NOMO-1 treated with dmso at 0.1 percent for 144 hours (cell line): ENCODE measurements around the gene GATA6.

Experiments used
- DNase-seq: peaks from one replicate; lab custom pipeline; 2025; ENCODE audit not compliant: unreplicated experiment; lab: John Stamatoyannopoulos, UW

GATA6 gene

DNA sequence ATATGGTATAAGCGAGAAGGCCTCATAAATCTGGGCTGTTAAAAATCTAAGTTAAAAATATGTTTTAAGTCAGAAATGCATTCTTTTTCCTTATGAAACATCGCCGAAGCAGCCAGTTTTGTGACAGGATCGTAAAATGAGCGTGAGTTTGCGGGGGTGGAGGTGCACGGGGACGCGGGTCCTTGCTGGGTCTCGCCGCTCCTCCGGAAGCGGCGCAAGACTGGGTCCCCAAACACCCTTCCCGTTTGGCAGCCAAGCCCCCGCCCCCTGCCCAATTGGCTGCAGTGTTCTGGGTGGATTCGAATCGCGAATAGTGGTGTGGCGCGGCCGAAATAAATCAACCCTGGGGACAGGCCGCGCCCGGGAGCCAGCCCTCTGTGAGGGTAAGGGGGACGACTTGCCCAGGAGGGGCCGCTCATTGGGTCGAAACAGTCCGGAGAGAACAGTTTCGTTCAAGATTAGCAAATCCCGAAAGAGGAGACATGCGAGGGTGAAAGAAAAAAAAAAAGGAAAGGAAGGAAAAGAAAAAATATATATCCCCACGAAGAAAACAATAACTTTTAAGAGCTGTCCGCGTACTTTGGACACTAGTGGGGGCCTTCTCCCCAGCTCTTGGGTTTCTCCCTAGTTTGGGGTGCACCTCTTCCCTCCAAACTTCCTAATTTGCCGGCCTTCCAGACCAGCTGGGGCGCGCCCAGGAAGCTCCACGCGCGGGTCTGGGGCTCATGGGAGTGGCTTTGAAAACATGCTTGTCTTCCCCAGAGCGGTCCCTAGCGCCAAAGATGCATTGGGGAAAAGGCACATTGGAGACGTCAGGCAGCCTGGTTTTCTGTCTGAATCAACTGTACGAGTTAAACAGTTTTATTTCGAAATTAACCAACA lies 3.1 kb upstream of the GATA6 start:
- no peak for DNase-seq

DNA sequence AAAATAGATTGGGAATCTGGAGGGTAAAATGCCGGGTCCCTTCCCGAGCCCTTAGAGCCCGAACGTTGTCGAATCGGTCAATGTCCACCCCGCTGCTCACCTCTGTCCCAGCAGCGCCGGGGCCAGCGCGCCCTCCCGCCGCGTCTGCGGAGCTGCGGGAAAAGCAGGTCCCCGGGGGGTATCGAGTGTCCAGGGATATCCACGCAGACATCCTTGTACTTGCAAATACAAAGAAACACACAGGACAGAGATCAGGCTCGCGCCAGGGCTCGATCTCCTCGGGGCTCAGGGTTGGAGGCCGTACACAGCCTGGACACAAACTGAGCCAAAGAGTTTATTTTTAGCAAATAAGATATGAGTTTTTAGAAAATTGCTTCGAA lies 2.3 kb upstream of the GATA6 start:
- no peak for DNase-seq

DNA sequence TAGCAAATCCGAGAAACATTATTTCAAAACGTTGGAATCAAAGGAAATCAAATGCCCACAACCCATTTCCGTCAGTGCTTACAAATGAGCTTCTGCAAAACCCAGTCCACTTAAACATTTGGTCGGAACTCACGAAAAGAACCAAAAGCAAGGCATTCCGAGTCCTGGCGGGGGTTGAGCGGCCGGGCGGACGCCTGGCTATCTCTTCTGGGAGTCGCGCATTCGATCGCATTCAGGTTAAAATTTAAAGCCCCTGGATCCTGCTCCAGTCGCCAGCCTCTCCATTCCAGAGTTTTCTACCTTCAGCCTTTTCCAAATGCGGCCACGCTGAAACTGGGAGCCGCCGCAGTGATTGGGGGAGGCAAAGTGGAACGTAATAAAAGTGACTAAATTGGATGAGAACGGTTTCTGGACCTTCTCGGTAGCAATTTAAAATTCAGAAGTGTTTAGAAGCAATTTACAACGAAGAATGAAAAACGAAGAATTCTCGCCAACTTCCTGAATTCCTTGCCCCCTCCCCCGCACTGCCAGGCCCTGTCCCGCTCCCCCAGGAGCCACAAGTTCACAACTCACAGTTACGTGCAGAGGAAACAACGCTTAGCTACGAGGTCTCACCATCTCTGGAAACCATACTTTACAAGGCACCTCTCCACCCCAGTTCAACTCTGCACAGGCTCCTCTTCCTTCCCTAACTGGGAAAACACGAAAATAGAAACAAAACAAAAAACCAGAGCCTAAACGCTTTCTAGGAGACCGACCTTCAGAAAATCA lies 1.7 kb upstream of the GATA6 start:
- no peak for DNase-seq

DNA sequence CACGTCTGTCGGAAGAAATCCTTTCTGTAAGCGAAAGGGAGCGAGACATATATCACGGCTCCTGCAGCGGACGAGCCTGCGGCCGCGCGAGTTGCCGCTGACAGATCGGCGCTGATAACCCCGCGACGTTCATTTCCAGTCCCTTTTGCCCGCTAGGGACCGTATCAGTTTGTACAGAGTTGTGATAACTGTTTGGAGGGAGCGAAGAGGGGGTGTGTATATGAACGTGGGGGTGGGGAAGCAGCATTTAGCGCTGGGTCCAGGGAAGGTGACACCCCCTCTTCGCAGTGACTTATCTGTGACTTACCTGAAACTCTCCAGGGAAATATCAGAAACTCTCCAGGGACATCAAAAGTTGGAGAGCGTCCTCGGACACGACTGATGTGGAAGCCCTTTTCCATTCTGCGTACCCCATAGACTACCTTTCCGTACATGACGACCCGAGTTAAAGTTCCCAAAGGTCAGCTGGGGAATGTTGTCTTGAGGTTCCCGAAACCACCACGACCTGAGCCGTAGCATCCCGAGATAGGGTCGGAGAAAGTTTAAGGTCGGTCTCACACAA lies 948 bp upstream of the GATA6 start:
- DNase-seq: peak; percentile 27

DNA sequence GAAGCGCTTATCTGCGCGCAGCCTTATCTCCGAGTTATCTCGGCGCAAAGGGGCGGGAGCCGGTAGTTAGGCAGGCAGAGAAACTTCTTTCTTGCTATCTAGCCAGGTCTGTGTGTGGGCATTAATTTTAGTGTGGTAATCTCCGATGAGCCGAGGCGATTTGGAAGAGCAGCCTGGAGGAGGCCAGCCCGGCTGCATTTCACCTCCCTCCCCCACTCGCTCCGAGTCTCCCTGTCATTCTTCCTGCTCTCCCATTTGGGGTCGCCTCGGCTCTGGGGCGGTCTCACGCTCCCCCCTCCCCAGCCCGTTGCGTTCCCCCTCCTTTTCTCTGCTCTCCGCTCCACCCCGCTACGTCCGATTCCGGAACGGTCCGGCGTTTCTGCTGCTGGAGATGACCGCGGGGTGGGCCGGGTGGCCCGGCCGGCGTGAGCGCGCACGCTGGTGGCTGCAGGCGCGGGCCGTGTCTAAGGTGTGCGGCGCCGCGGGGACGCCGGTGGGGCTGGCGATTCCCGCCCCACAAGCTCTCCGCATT lies 566 bp downstream of the GATA6 start:
- no peak for DNase-seq

DNA sequence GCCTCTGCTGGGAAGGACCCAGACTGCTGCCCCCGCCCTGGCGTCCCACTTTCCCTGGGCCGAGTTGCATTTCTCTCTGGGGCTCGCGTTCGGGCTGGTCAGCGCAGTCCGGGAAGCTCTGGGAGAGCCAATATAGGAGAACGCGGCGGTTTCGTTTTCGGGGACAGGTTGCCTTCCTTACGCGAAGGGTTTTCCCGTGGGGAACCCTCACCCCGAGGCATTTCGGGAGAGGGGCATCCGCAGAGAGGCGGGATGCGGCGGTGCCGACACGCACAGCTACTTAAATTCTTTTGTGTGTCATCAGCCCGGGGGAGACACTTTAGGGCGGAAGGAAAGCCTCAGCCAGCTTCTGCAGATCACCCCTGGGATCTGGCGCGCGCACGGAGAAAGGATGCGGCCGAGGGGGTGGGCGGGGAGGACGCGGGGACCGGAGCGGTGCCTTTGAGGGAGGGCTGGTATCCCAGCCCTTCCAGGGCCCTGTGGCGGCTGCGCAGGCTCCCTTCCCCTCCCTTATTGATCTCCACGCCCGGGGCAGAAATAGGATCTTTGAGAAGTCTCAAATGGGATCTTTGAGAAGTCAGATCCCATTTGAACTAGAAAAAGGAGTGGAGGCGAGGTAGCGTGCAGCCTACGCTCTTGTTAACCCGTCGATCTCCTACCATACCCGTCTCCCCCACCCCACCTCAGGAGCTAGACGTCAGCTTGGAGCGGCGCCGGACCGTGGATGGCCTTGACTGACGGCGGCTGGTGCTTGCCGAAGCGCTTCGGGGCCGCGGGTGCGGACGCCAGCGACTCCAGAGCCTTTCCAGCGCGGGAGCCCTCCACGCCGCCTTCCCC lies 1.2 kb downstream of the GATA6 start:
- no peak for DNase-seq

DNA sequence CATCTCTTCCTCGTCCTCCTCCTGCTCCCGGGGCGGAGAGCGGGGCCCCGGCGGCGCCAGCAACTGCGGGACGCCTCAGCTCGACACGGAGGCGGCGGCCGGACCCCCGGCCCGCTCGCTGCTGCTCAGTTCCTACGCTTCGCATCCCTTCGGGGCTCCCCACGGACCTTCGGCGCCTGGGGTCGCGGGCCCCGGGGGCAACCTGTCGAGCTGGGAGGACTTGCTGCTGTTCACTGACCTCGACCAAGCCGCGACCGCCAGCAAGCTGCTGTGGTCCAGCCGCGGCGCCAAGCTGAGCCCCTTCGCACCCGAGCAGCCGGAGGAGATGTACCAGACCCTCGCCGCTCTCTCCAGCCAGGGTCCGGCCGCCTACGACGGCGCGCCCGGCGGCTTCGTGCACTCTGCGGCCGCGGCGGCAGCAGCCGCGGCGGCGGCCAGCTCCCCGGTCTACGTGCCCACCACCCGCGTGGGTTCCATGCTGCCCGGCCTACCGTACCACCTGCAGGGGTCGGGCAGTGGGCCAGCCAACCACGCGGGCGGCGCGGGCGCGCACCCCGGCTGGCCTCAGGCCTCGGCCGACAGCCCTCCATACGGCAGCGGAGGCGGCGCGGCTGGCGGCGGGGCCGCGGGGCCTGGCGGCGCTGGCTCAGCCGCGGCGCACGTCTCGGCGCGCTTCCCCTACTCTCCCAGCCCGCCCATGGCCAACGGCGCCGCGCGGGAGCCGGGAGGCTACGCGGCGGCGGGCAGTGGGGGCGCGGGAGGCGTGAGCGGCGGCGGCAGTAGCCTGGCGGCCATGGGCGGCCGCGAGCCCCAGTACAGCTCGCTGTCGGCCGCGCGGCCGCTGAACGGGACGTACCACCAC lies 2.1 kb downstream of the GATA6 start:
- DNase-seq: no peak

DNA sequence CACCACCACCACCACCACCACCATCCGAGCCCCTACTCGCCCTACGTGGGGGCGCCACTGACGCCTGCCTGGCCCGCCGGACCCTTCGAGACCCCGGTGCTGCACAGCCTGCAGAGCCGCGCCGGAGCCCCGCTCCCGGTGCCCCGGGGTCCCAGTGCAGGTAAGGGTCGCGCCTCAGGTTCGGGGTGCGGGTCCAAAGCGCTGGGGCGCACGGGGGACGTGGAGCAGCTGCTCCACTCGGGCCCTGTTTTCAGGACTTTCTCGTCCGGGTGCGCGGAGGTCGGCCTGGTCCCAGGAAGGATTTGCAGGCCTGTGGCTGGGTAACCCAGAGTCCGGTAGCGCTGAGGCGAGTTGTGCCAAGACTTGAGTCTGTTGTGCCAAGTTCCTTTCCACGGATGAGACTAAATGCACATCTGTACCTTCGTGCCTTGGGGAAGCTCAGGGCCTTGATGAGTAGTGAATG lies 2.8 kb downstream of the GATA6 start:
- DNase-seq: no peak

DNA sequence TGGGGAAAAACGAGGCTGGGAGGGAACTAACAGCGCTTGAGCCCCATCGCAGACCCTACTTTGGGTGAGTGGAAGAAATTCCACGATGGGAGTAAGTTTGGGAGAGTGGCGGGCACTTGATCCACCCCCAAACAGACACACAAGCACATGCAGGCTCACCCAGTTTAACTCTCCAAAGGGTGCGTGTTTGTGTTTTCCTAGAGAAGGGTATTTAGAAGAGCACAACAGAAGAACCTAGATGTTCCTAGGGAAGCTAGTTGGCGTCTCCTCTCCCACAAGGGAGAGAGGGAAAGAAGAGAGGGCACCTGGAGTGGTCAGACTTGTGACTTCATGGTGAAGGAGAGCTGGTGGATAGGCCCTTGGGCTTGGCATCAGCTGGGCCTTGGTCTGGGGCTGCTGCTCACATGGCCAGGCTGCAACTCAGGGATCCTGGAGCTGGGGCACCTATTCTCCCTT lies 3.2 kb downstream of the GATA6 start:
- no peak for DNase-seq

DNA sequence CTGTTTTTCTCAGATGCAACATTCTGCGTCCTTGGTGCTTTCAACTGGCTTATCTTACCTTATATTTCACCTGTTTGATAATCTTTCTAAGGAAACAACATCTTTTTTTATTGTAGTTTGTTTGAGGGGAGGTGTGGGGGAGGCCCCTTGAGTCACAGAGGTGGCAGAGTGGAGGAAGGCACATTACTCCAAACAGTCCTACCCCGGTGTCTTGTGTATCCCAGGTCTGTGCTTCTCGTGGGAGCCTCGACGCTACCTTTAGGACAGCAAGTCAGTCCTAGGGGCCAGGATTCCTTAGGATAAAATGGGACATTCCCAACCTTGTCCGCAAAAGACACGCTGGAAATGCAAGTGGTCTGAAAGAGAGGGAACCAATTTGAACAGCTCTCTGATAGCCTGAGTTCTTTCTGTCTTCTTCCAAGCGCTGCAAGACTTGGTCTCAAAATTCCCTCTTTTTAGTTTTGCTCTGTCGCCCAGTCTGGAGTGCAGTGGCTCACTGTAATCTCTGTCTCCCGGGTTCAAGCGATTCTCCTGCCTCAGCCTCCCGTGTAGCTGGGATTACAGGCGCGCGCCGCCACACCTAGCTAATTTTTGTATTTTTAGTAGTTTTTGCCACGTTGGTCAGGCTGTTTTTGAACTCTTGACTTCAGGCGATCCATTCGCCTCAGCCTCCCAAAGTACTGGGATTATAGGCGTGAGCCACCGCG lies 4.0 kb downstream of the GATA6 start:
- no peak for DNase-seq

DNA sequence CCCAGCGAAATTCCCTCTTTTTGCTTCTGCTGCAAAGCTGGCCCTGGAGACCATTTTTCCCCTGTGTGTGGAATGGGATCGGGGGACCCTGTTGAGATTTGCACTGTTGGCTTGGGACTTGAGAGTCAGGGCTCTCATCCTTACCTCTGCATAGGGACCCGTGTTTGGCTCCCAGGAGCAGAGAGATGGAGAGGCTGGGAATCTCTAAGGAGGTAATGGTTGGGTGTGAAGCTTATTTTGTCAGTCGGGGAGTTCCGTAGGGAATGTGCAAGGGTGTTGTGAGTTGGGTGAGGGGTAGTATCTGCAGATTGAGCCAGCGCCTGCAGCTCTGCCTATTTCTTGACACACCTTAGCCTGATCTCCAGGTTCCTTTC lies 4.5 kb downstream of the GATA6 start:
- DNase-seq: no peak

DNA sequence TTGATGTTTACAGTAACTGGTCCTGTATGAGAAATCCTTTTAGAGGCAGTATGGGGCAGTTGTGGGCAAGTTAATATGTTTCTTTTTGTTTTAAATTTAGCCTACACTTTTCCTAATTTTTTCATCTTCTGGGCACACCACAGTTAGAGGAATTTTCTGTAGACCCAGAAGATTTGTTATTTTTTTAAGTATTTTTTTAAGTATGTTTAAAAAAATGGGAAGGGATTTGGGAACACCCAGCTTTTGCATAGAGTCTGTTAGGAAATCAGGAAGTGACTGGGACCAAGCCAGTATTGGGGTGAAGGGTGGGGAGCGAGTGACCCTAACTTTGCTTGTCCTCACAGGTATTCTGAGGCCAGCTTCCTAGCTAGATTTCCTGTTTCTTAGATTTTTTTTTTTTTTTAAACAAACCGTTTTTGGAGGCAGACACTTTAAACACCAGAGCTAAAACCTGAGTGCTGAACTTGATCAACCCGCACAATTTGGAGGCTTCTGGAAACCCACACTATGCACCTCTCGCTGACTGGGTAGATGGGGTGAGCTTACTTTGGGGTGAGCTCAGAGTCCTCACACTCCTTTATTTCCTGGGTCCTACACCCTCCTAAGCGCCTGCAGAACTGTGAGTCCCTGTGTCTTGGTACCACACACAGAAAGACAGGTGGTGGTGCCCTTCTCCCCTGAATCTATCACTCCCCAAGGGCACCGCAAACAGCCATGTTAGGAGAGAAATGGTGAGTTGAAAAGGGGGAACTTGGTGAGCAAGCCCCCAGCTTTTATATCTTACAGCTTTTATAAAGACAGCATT lies 5.2 kb downstream of the GATA6 start:
- DNase-seq: no peak

DNA sequence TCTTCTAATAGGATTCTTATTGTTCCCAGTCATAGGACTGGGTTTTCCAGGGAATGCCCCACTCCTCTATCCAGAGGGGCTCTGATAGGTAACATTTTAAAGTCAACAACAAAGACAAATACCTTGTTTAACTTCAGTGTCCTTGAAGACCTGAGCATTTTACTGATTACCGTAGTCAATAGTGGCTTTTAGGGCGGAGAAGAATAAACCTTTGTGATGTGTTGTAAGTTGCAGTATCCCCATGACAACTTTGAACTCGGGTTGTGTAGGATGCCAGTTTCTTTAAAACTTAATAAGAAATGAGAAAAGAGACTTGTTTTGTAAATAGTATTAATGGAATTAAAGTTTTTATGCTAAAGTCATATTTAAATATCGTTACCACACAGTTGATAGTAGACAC lies 6.0 kb downstream of the GATA6 start:
- no peak for DNase-seq

DNA sequence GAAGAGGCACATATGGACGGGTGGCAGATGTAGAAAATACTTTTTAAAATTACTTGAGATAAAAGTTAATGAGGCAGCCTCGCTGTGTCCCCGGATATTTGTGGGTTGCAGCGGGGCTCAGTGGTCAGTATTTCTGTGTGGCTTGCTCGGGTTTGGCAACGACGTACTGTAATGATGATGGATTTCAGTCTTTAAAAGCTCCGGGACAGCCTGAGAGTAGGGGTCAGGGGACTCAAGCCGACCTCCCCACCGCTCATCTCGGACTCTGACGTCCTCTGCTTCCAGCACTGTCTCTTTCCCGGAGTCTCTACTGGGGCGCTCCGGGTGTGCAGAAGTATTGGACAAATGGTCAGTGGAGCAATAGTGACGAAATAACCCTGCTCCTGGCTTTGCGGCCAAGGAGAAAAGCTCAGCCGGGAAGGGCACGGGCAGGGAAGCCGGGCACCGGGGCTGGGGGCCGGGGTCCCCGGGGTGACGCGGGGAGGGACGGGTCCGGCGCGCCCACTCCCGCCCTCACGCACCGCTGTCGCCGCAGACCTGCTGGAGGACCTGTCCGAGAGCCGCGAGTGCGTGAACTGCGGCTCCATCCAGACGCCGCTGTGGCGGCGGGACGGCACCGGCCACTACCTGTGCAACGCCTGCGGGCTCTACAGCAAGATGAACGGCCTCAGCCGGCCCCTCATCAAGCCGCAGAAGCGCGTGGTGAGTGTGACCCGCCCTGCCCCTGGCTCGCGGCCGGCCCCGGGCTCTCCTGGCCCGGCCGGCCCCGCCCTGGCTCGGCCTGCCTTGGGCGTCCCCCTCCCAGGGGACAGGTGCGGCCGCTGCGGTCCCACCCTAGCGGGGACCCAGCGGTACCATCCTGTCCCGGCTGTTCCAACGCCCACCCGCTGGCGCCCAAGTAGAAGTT lies 7.3 kb downstream of the GATA6 start:
- no peak for DNase-seq

DNA sequence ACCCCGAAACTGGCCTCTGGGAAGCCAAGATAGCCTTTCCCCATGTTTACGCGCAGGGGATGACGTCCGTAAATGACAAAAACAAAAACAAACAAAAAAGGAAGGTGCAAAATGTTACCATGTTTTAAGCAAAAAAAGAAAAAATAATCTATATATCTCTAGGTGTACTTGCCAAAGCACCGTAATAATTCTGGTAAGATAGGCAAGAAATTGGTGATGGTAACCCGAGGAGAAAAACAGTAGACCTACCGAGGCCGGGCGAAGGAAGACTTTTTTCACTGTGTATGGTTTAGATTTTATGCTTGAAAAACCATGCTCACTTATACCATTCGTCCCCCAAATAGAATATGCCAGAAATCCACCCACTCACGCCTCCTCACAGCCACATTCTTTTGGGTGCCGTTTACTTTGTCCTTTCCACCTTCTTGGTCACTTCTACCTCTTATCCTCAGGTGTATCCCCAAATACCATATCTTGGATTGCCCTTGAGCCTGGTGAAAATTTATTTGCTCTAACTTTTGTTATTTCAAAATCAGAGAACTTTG lies 8.0 kb downstream of the GATA6 start:
- no peak for DNase-seq

DNA sequence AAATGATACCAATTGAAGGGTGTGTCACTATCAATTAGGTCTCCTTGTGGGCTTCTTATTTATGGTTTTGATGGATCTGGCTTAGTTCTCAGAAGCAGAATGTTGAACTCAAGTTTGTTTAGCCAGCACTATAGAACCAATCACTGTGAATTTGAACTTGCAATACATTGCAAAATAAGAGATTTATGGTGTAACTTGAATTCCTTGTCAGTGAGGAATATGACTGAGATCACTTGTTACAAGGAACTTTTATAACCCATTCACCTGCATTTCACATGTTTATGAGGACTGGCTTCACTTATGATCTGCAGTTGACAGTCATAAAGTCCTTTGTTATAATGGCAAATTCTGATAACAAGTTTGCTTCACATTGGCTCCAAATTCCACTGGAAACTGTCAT lies 9.8 kb downstream of the GATA6 start:
- DNase-seq: no peak

DNA sequence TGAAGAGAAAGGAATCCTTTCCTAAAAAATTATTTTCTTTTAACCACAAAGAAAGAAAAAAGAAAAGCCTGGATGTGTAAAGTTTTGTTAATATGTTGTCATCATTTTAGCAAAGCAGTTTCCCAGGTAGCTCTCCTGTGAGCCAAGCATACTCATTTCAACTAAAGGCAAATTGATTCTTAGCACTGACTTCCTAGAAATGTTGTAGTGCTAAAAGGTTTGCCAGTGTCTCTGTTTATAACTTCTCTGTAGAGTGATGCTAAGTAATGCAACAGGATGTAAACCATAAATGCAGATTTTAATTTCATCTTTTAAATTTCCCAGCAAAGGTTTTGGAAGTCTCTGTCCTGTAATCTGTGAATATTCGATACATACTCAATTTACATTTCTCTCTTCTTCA lies 10.2 kb downstream of the GATA6 start:
- no peak for DNase-seq
